ENCODE data around the gene PHOX2B. TPM values are rescaled to one million over a fixed set of nuclear protein-coding genes. Genes with fewer than 3 reads are reported as not detected.

The PHOX2B gene
- not detected for polyA plus RNA-seq (2012; ENCODE audit: low read depth, missing spikeins)

DNA sequence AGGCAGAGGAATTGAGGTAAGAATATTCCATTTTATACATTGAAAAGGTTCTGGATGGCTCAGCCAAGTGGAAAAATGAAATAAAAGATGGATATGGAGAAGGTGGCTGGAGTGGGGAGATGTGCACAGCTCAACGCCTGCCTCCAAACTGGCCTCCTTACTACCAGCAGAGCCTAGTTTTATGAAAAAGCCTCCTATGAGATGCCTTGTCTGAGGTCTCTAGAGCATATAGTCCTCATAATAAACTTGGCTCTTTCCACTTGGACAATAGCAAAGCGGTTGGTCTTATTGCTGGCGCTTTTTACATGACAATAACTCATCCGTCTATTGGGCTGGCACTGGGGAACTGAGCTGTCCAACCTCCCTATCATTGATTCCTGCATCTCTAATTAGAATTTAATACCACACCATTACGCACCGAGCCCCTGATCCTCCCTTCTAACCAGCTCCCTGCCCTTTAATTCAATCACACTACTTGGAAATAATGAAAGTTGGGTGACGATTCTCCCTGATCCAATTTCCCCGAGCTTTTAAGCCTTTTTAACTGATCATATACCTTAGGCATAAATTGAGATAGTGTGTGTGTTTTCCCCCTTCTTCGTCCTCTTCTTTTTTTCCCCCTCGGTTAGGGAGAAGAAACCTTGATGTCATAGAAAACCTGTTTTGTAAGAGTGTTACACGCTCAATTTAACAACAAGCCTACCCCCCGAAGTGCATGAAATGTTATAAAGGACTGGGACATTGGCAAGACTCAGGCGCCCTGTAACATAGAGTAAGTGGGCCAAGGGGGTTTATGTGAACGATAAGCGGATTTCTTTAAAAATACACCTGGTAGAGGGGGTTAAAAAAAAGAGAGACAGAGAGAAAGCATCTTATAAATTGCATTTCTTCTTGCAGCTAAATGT is at the start of gene PHOX2B:
PHOX2B (minus strand) TSS at position 155 of the 905 bp plus-strand sequence; CDS start at position 40, 115 bp downstream.
- FAIRE-seq (no peak), DNase-seq (ENCODE audit: insufficient read length, low spot score) (no peak)
- TF ChIP-seq POLR2A (IDR thresholded peaks at IDR 0.05; ENCODE audit: low read depth, low read length) (no peak), POU2F2 (IDR thresholded peaks at IDR 0.05; ENCODE audit: low read depth, low read length) (no peak), SPI1 (IDR thresholded peaks at IDR 0.05; ENCODE audit: low read depth, low read length) (no peak), POLR2AphosphoS5 (IDR thresholded peaks at IDR 0.05; ENCODE audit: low read depth, low read length) (no peak), TAF1 (IDR thresholded peaks at IDR 0.05; ENCODE audit: low read depth, low read length) (no peak), PAX5 (IDR thresholded peaks at IDR 0.05; ENCODE audit: insufficient read depth, low read length, severe bottlenecking) (no peak)

- no peak for FAIRE-seq
- TF ChIP-seq TAF1 (IDR thresholded peaks at IDR 0.05; ENCODE audit: low read depth, low read length) = no peak
- no peak for TF ChIP-seq SPI1 (IDR thresholded peaks at IDR 0.05; ENCODE audit: low read depth, low read length)
- no peak for TF ChIP-seq POLR2A (IDR thresholded peaks at IDR 0.05; ENCODE audit: low read depth, low read length)
- no peak for TF ChIP-seq POLR2AphosphoS5 (IDR thresholded peaks at IDR 0.05; ENCODE audit: low read depth, low read length)
- TF ChIP-seq POU2F2 (IDR thresholded peaks at IDR 0.05; ENCODE audit: low read depth, low read length) = no peak
- no peak for TF ChIP-seq PAX5 (IDR thresholded peaks at IDR 0.05; ENCODE audit: insufficient read depth, low read length, severe bottlenecking)
- DNase-seq (ENCODE audit: insufficient read length, low spot score) = no peak
Observed at GRCh38 chr4:41797260-41797659, 48.7 kb upstream of the PHOX2B start.

DNA sequence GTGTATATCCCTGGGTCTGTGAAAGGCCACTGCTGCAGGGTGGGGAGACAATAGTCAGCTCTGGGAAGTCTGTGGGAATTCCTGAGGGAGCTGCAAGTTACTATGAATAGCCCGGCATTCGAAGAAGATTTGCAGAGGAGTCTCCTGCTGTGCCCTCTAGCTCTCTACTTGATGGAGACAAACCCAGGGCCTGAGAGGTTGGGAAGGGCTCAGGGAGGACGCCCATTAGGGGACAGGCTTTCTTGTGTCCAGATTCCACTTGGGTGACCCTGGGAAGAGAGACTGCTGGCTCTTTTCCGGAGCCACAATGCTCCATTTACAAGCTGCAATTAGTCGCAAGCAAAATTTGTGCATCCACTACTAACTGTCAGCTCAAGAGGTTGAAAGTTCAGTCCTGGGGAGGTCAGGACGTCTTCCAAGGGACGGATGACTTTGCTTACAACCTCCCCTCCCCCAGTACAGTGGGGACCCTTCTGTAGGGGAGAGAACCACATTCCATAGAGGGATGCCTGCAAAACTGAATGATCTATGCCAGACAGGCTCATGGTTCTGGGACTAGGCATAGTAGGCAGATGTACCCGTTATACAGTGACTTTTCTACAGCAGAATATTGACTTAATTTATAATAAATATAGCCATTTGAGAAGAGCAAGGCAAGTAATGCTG is 48.2 kb upstream of the PHOX2B start:
- no peak for FAIRE-seq
- no peak for TF ChIP-seq POLR2AphosphoS5 (IDR thresholded peaks at IDR 0.05; ENCODE audit: low read depth, low read length)
- no peak for TF ChIP-seq PAX5 (IDR thresholded peaks at IDR 0.05; ENCODE audit: insufficient read depth, low read length, severe bottlenecking)
- no peak for DNase-seq (ENCODE audit: insufficient read length, low spot score)

DNA sequence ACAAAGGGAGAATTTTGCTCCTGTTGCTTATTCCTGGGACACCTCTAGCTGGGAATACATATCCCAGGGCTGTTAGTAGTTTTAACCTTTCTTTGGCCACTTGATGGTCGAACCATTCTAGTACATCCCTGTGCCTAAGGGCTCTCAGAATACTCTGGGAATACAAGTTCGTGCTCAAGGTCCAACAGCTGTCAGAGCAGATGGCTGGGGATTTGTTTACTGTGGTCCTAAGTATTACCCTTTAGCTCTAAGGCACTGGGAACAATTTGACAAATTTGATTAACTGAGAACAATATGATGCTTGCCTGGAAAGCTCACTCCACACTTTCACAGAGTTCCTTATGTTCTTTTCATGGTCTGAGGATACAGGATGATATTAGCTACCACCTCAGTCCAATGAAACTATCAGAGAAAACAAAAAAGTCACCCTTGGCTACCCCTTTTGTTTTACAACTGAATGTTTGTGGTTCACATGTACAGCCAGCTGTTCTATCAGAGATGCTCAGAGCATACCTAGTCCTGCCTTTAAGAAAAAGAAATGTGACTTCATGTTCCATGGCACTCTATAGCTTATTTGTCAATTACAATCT is 47.4 kb upstream of the PHOX2B start:
- FAIRE-seq (no peak), DNase-seq (ENCODE audit: insufficient read length, low spot score) (no peak)
- TF ChIP-seq POLR2A (IDR thresholded peaks at IDR 0.05; ENCODE audit: low read depth, low read length) = no peak
- TF ChIP-seq SPI1 (IDR thresholded peaks at IDR 0.05; ENCODE audit: low read depth, low read length) = no peak
- no peak for TF ChIP-seq PAX5 (IDR thresholded peaks at IDR 0.05; ENCODE audit: insufficient read depth, low read length, severe bottlenecking)
- TF ChIP-seq TAF1 (IDR thresholded peaks at IDR 0.05; ENCODE audit: low read depth, low read length) = no peak
- TF ChIP-seq POLR2AphosphoS5 (IDR thresholded peaks at IDR 0.05; ENCODE audit: low read depth, low read length) = no peak

DNA sequence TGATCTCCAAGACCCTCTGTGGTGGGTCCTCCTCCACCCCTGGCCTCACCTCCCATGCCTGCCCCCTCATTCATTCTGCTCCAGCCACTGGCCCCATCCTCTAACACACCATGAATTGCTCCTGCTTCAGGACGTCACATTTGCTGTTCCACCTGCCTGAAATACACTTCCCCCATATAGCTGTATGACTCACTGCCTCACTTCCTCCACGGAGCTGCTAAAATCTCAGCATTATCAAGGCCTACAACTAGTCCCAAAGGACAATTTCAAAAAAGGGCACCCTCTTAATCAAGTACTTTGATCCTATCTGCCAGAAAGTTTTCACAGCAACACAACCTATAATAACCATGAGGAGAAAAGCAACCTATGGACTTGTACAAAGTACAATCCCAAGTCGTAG is 43.6 kb upstream of the PHOX2B start:
- DNase-seq (ENCODE audit: insufficient read length, low spot score) (no peak), FAIRE-seq (no peak)
- TF ChIP-seq POLR2AphosphoS5 (IDR thresholded peaks at IDR 0.05; ENCODE audit: low read depth, low read length) (no peak), SPI1 (IDR thresholded peaks at IDR 0.05; ENCODE audit: low read depth, low read length) (no peak), POLR2A (IDR thresholded peaks at IDR 0.05; ENCODE audit: low read depth, low read length) (no peak), TAF1 (IDR thresholded peaks at IDR 0.05; ENCODE audit: low read depth, low read length) (no peak), PAX5 (IDR thresholded peaks at IDR 0.05; ENCODE audit: insufficient read depth, low read length, severe bottlenecking) (no peak), POU2F2 (IDR thresholded peaks at IDR 0.05; ENCODE audit: low read depth, low read length) (no peak)

DNA sequence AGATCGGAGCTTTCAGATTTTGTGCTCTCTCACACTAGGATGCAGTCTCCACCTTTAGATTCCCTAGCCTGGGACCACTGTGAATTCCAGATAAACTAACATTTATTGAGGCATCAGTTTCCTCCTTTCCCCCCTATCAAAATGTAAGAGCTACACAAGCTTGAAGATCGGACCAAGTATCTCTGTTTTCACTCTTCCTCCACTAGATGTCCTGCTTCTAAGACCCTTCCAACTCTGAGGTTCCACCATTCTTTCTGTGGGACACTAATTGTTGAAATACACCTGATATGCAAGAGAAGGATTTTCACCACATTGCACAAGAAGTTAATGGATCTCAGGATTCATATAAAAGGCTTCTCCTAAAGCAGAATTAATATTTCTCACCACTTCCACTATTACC is 43.0 kb upstream of the PHOX2B start:
- TF ChIP-seq SPI1 (IDR thresholded peaks at IDR 0.05; ENCODE audit: low read depth, low read length) (no peak), PAX5 (IDR thresholded peaks at IDR 0.05; ENCODE audit: insufficient read depth, low read length, severe bottlenecking) (no peak), POLR2A (IDR thresholded peaks at IDR 0.05; ENCODE audit: low read depth, low read length) (no peak), POLR2AphosphoS5 (IDR thresholded peaks at IDR 0.05; ENCODE audit: low read depth, low read length) (no peak), POU2F2 (IDR thresholded peaks at IDR 0.05; ENCODE audit: low read depth, low read length) (no peak), TAF1 (IDR thresholded peaks at IDR 0.05; ENCODE audit: low read depth, low read length) (no peak)
- FAIRE-seq (no peak), DNase-seq (ENCODE audit: insufficient read length, low spot score) (no peak)

GRCh38 chr4:41787931-41788330 is 39.4 kb upstream of the PHOX2B start:
- FAIRE-seq (no peak), DNase-seq (ENCODE audit: insufficient read length, low spot score) (no peak)
- no peak for TF ChIP-seq SPI1 (IDR thresholded peaks at IDR 0.05; ENCODE audit: low read depth, low read length)
- TF ChIP-seq POLR2A (IDR thresholded peaks at IDR 0.05; ENCODE audit: low read depth, low read length) = no peak
- TF ChIP-seq TAF1 (IDR thresholded peaks at IDR 0.05; ENCODE audit: low read depth, low read length) = no peak
- no peak for TF ChIP-seq POLR2AphosphoS5 (IDR thresholded peaks at IDR 0.05; ENCODE audit: low read depth, low read length)
- no peak for TF ChIP-seq PAX5 (IDR thresholded peaks at IDR 0.05; ENCODE audit: insufficient read depth, low read length, severe bottlenecking)
- TF ChIP-seq POU2F2 (IDR thresholded peaks at IDR 0.05; ENCODE audit: low read depth, low read length) = no peak

- FAIRE-seq = no peak
- TF ChIP-seq POLR2AphosphoS5 (IDR thresholded peaks at IDR 0.05; ENCODE audit: low read depth, low read length) (no peak), TAF1 (IDR thresholded peaks at IDR 0.05; ENCODE audit: low read depth, low read length) (no peak), POU2F2 (IDR thresholded peaks at IDR 0.05; ENCODE audit: low read depth, low read length) (no peak), PAX5 (IDR thresholded peaks at IDR 0.05; ENCODE audit: insufficient read depth, low read length, severe bottlenecking) (no peak)
- no peak for DNase-seq (ENCODE audit: insufficient read length, low spot score)
Observed at GRCh38 chr4:41785665-41786064, 37.1 kb upstream of the PHOX2B start.
